Stimulated activated effector memory CD8-positive, alpha-beta T cell treated with anti-CD3 and anti-CD28 coated beads, Interleukin-12 subunit alpha, Interleukin-12 subunit beta, amount 100 ng/mL, for 72 hours (primary cell): Measurements from ENCODE around the gene SCYL2.

Source experiments
- ATAC-seq: fragments of 150-1000 bp; cut with Tn5 transposase; 2 replicates; pipeline ENCODE4 v1.10.0; 2021
- DNase-seq, 2 donors: peaks; one replicate each; pipeline ENCODE4 v3.0.0; 2021 to 2022; ENCODE audit warnings: low spot score in 2 of 2
- H3K27ac Mint-ChIP-seq: one replicate; pipeline ENCODE4 v1.8.0; 2022; ENCODE audit warnings: mild to moderate bottlenecking, mixed read lengths
- H3K36me3 Mint-ChIP-seq: one replicate; pipeline ENCODE4 v1.8.0; 2022; ENCODE audit warnings: mild to moderate bottlenecking, mixed read lengths
- H3K4me1 Mint-ChIP-seq: one replicate; pipeline ENCODE4 v1.8.0; 2022; ENCODE audit warnings: mixed read lengths
- H3K4me3 Mint-ChIP-seq: one replicate; pipeline ENCODE4 v1.8.0; 2022; ENCODE audit warnings: mild to moderate bottlenecking, mixed read lengths
- H3K9me3 Mint-ChIP-seq: one replicate; pipeline ENCODE4 v1.8.0; 2022; ENCODE audit warnings: mixed read lengths

The SCYL2 gene

GRCh38 chr12:100371146-100371545 is 104.2 kb downstream of the SCYL2 start:
- H3K9me3 Mint-ChIP-seq = peaks cover 4% of the 10 kb centered on the region
- no peak overlapping the region for H3K4me3 Mint-ChIP-seq
- no peak overlapping the region for H3K27ac Mint-ChIP-seq

GRCh38 chr12:100372853-100373640 is 106.1 kb downstream of the SCYL2 start:
- peaks cover 4% of the 10 kb centered on the region for H3K9me3 Mint-ChIP-seq
- DNase-seq = no peak

More at GRCh38 chr12:100371146-100371545, 104.2 kb downstream of the SCYL2 start:
- Mint-ChIP-seq H3K36me3 (no peaks in the 10 kb centered on the region), H3K4me1 (no peaks in the 10 kb centered on the region)
- ATAC-seq (no peak), DNase-seq (no peak)

DNA sequence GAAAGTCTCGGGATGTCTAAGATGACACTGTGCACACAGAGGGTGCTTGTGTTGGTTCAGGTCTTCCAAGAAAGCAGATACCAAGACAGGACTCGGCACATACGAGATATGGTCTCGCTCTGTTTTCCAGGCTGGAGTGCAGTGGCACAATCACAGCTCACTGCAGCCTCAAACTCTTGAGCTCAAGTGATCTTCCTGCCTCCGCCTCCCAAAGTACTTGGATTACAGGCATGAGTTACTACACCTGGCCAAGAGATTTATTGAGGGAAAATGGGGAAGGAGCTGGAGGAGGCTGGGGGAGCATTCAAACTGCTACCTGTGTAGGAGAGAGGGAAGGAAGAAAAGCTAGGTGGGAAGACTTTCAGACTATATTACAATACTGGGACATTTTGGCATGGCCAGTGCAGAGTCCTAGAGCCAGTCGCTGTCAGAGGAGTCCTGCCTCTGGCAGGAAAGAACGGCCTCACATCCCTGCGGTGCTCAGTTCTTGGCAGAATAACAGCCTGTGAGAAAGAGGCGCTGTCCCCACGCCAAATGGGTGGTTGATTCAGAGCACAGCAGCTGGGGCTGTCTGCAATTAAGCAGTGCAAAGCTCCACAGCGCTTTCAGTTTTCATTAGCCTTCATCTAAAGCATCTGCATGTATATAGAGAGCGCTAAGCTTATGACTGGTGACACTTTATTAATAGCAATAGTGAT is 108.2 kb downstream of the SCYL2 start:
- no peaks in the 10 kb centered on the region for H3K9me3 Mint-ChIP-seq
- peak; percentile 28 for ATAC-seq
- DNase-seq = no peak
- no peaks in the 10 kb centered on the region for H3K4me1 Mint-ChIP-seq
- no peaks in the 10 kb centered on the region for H3K36me3 Mint-ChIP-seq
- no peak overlapping the region for H3K27ac Mint-ChIP-seq
- H3K4me3 Mint-ChIP-seq = no peak overlapping the region

More at GRCh38 chr12:100372853-100373640, 106.1 kb downstream of the SCYL2 start:
- Mint-ChIP-seq H3K27ac (no peak overlapping the region), H3K4me3 (no peak overlapping the region), H3K36me3 (no peaks in the 10 kb centered on the region), H3K4me1 (no peaks in the 10 kb centered on the region)
- ATAC-seq = no peak

DNA sequence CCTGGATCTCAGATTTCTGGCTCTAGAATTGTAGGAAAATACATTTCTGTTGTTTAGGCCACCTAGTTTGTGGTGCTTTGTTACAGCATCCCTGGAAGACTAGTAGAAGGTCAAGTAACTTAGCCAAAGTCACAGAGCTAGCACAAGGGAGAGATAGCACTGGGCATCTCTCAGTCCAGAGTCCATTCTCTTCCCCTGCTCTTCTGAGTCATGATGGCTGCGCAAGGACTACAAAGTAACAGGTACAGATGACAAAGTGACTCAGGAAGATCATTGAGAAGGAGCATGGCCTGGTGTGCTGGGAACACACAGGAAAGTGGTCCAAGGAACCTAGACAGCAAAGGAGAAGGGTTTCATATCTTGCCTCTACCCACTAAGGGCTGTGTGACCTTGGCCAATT is 109.2 kb downstream of the SCYL2 start:
- ATAC-seq = no peak
- Mint-ChIP-seq H3K9me3 (no peaks in the 10 kb centered on the region), H3K4me3 (no peak overlapping the region), H3K36me3 (no peaks in the 10 kb centered on the region), H3K4me1 (no peaks in the 10 kb centered on the region), H3K27ac (no peak overlapping the region)
- no peak for DNase-seq

GRCh38 chr12:100381379-100381778 is 114.4 kb downstream of the SCYL2 start:
- DNase-seq (no peak), ATAC-seq (no peak)
- no peak overlapping the region for H3K27ac Mint-ChIP-seq
- no peaks in the 10 kb centered on the region for H3K9me3 Mint-ChIP-seq
- H3K4me3 Mint-ChIP-seq = no peak overlapping the region
- no peaks in the 10 kb centered on the region for H3K36me3 Mint-ChIP-seq
- no peaks in the 10 kb centered on the region for H3K4me1 Mint-ChIP-seq

DNA sequence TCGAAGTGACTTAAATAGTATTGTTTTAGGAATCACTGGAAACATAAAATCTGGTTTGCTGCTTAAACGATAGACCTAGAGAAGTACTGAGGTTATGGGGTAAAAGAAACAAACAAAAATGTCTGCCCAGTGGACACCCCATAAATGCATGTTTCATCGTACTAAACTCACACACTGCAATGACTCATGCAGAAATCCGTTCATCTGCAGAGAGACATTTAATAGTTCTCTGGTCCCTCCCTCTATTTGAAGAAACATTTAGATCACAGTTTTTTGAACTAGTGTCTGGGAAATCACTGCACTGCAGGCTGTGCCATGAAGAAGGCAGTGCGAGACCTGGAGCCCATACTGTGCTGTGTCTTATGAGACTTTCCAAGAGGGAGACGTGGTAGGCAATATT is 115.4 kb downstream of the SCYL2 start:
- no peaks in the 10 kb centered on the region for H3K36me3 Mint-ChIP-seq
- no peak for ATAC-seq
- no peaks in the 10 kb centered on the region for H3K4me1 Mint-ChIP-seq

DNA sequence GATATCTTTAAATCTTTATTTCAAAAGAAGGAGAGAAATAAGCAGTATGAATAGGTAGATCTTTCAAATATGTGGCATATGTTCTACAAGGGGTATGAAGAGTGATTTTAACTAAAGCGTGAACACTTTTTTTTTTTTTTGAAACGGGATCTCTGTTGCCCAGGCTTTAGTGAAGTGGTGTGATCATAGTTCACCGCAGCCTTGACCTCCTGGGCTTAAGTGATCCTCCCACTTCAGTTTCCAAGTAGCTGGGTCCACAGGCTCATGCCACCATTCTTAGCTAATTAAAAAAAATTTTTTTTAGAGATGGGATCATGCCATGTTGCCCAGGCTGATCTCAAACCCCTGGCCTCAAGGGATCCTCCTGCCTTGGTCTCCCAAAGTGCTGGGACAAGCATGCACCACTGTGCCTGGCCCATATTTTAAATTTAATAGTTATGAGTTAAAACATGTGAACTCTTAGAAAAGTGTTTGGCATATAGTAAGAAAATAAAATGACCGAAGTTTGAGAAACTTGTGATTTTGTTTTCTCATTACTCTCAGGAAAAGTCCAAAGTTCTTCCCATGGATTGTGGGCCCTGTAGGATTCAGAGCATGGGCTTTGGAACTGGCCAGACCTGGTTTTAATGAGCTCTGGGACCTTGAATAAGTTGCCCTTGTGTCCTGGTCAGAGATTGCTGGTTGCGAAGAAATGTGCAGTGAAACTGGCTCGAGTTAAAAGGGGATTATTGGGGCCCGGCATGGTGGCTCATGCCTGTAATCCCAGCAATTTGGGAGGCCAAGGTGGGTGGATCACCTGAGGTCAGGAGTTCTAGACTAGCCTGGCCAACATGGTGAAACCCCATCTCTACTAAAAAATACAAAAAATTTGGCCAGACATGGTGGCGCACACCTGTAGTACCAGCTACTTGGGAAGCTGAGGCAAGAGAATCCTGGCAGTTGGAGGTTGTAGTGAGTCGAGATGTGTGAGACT is 116.9 kb downstream of the SCYL2 start:
- ATAC-seq = no peak
- H3K4me1 Mint-ChIP-seq = no peaks in the 10 kb centered on the region

More for the DNA sequence above, 115.4 kb downstream of the SCYL2 start:
- Mint-ChIP-seq H3K27ac (no peak overlapping the region), H3K4me3 (no peak overlapping the region), H3K9me3 (no peaks in the 10 kb centered on the region)
- no peak for DNase-seq

DNA sequence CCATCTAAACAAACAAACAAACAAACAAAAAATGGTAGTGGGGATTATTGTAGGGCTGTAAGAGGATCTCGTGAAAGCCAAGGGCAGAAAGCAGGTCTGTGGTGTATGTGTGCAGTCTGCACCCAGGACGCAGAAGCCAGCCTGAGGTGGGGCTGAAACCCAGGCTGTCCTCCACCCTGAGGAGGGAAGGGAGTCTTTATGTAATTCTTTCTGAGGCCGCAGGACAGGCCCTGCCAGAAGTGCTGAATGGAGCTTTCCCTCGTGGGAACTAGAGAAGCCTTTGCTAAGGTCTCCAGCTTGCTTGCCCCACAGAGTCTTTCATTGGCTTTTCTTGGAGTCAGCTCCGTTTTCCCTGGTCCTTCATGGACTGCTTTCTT is 117.6 kb downstream of the SCYL2 start:
- DNase-seq = no peak
- no peaks in the 10 kb centered on the region for H3K36me3 Mint-ChIP-seq
- no peaks in the 10 kb centered on the region for H3K4me1 Mint-ChIP-seq
- H3K4me3 Mint-ChIP-seq = no peak overlapping the region
- no peaks in the 10 kb centered on the region for H3K9me3 Mint-ChIP-seq
- peak; percentile 49 for ATAC-seq
- H3K27ac Mint-ChIP-seq = no peak overlapping the region

More for the DNA sequence above, 116.9 kb downstream of the SCYL2 start:
- H3K4me3 Mint-ChIP-seq = no peak overlapping the region
- no peaks in the 10 kb centered on the region for H3K9me3 Mint-ChIP-seq
- no peak for DNase-seq
- H3K27ac Mint-ChIP-seq = no peak overlapping the region
- H3K36me3 Mint-ChIP-seq = no peaks in the 10 kb centered on the region

- no peak for ATAC-seq
- no peak overlapping the region for H3K27ac Mint-ChIP-seq
These were observed 121.4 kb downstream of the SCYL2 start for GRCh38 chr12:100388382-100388781.

More at GRCh38 chr12:100388382-100388781, 121.4 kb downstream of the SCYL2 start:
- H3K4me1 Mint-ChIP-seq = no peaks in the 10 kb centered on the region
- H3K36me3 Mint-ChIP-seq = no peaks in the 10 kb centered on the region
- no peak for DNase-seq
- H3K4me3 Mint-ChIP-seq = no peak overlapping the region
- H3K9me3 Mint-ChIP-seq = no peaks in the 10 kb centered on the region
